ENCODE measurements around the gene STIM2.

DNA sequence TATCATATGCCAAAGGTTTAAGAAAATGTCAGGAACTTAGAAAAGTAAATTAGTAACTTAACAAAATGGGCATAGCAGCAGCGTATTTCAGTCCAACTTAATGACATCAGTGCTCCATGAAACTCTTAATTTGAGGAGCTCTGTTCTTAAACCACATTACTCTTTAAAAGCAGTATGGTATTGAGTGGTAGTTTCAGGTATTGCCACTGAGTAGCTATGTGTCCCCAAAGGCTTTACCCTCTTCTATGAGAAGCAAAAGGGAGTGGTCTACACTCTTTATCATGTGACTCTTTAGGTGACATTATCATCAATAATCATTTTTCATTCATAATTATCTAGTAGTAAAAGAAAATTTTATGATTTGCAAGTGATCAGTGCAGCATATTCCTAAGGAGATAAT, 158.3 kb downstream of the STIM2 start:
- TF ChIP-seq, protein P1, sequence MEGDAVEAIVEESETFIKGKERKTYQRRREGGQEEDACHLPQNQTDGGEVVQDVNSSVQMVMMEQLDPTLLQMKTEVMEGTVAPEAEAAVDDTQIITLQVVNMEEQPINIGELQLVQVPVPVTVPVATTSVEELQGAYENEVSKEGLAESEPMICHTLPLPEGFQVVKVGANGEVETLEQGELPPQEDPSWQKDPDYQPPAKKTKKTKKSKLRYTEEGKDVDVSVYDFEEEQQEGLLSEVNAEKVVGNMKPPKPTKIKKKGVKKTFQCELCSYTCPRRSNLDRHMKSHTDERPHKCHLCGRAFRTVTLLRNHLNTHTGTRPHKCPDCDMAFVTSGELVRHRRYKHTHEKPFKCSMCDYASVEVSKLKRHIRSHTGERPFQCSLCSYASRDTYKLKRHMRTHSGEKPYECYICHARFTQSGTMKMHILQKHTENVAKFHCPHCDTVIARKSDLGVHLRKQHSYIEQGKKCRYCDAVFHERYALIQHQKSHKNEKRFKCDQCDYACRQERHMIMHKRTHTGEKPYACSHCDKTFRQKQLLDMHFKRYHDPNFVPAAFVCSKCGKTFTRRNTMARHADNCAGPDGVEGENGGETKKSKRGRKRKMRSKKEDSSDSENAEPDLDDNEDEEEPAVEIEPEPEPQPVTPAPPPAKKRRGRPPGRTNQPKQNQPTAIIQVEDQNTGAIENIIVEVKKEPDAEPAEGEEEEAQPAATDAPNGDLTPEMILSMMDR (IDR thresholded peaks at IDR 0.05 in 8 of 11, conservative IDR thresholded peaks at IDR 0.05 in 3 of 11): no peak
- TF ChIP-seq POLR2AphosphoS5 (IDR thresholded peaks at IDR 0.05): no peak
- no peak for TF ChIP-seq POLR2A (IDR thresholded peaks at IDR 0.05)

Data from spleen (tissue), 7 donors.